ENCODE measurements around the gene ZNF468.
"Not testable (repeated sequence)": the region's sequence is repeated elsewhere in the genome, so short reads cannot be mapped to it uniquely, and the experiment has no call there.

ZNF468 gene

GRCh38 chr19:52889931-52890330, 32.5 kb upstream of the ZNF468 start:
- no peak for DNase-seq (ENCODE audit: insufficient read length, low spot score)
- FAIRE-seq: no peak
- no peak for TF ChIP-seq CTCF (IDR thresholded peaks at IDR 0.05; ENCODE audit: insufficient read depth, missing control alignments)

DNA sequence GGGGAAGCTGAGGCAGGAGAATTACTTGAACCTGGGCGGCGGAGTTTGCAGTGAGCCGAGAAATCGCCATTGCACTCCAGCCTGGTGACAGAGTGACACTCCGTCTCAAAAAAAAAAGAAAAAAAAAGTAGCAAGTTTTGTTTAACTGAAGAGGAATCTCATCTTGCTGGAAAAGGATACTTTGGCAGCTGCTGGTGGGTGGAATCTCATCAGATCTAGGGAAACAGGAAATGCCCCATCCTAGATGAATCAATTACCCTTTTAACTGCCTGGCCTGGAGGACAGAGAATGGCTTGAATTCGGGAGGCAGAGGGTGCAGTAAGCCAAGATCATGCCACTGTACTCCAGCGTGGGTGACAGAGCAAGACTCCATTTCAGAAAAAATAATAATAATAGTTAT, 31.7 kb upstream of the ZNF468 start:
- TF ChIP-seq CTCF (IDR thresholded peaks at IDR 0.05; ENCODE audit: insufficient read depth, missing control alignments): no peak
- no peak for FAIRE-seq
- no peak for DNase-seq (ENCODE audit: insufficient read length, low spot score)

- FAIRE-seq: no peak
- no peak for TF ChIP-seq CTCF (IDR thresholded peaks at IDR 0.05; ENCODE audit: insufficient read depth, missing control alignments)
These were observed 23.5 kb upstream of the ZNF468 start for GRCh38 chr19:52880895-52881389.

GRCh38 chr19:52872996-52873395, 15.6 kb upstream of the ZNF468 start:
- FAIRE-seq; DNase-seq (ENCODE audit: insufficient read length, low spot score): not testable (repeated sequence)

More at GRCh38 chr19:52880895-52881389, 23.5 kb upstream of the ZNF468 start:
- DNase-seq (ENCODE audit: insufficient read length, low spot score): no peak

- no peak for TF ChIP-seq CTCF (IDR thresholded peaks at IDR 0.05; ENCODE audit: insufficient read depth, missing control alignments)
- no peak for FAIRE-seq
- DNase-seq (ENCODE audit: insufficient read length, low spot score): no peak
These were observed 14.0 kb upstream of the ZNF468 start for GRCh38 chr19:52871466-52871865.

GRCh38 chr19:52868031-52868430, 10.6 kb upstream of the ZNF468 start:
- not testable (repeated sequence) for DNase-seq (ENCODE audit: insufficient read length, low spot score); FAIRE-seq

- not testable (repeated sequence) for DNase-seq (ENCODE audit: insufficient read length, low spot score); FAIRE-seq
These were observed 660 bp downstream of the ZNF468 start for GRCh38 chr19:52856540-52857377.

DNA sequence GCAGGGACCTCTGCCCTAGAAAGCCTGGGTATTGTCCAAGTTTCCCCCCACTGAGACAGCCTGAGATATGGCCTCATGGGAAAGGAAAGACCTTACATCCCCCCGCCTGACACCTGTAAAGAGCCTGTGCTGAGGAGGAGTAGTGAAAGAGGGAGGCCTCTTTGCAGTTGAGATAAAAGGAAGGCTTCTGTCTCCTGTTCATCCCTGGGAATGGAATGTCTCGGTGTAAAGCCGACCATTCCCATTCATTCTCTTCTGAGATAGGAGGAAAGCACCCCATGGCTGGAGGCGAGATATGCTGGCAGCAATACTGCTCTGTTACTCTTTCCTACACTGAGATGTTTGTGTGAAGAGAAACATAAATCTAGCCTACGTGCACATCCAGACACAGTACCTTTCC, 10.1 kb downstream of the ZNF468 start:
- FAIRE-seq: not testable (repeated sequence)

DNA sequence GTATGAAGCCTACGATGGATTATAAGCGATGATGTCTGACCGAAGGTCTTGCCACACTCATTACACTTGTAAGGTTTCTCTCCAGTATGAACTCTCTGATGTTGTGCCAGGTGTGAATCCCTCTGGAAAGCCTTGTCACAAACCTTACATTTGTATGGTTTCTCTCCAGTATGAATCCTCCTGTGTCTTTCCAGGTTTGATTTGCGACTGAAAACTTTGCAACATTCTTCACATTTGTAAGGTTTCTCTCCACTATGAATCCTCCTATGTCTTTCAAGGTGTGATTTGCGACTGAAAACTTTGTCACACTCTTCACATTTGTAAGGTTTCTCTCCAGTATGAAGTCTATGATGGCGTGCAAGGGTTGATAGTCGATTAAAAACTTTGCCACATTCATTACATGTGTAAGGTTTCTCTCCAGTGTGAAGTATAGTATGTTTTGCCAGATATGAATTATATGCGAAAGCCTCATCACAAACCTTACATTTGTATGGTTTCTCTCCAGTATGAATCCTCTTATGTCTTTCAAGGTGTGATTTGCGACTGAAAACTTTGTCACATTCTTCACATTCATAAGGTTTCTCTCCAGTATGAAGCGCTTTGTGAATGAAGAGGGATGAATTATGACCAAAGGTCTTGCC, 16.5 kb downstream of the ZNF468 start:
- not testable (repeated sequence) for FAIRE-seq; DNase-seq (ENCODE audit: insufficient read length, low spot score)

More for the DNA sequence above, 10.1 kb downstream of the ZNF468 start:
- DNase-seq (ENCODE audit: insufficient read length, low spot score): not testable (repeated sequence)

DNA sequence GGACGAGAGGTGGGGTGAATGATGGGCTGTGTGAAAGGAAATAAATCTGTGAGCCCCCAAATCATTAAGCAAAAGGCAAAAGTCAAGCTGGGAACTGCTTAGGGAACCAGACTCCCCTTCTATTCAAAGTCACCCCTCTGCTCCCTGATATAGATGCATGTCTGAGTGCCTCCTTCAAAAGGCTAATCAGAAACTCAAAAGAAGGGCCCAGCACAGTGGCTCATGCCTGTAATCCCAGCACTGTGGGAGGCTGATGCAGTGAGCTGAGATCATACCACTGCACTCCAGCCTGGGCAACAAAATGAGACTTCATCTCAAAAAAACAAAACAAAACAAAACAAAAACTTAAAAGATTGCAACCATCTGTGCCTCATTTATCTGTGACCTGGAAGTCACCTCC, 23.1 kb downstream of the ZNF468 start:
- DNase-seq (ENCODE audit: insufficient read length, low spot score); FAIRE-seq: not testable (repeated sequence)

DNA sequence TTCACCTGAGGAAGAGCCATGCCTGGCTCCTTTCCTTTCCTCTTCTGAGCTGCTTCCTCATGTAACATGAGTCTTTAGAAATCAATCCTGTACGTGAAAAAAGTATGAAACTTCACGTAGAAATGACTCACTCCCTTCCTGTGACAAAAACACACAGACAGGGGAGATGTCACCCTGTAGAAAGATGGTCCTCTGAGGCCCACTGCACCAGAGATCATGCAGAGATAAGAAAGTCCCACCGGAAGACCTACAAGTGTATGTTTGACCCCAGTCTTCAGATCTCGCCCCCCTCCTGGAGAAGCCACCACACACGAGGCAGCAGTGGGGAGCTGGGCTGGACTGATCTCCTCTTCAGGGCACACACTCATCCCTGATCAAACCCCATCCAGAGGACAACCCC, 23.9 kb downstream of the ZNF468 start:
- not testable (repeated sequence) for DNase-seq (ENCODE audit: insufficient read length, low spot score); FAIRE-seq

- DNase-seq (ENCODE audit: insufficient read length, low spot score); FAIRE-seq: not testable (repeated sequence)
These were observed 27.6 kb downstream of the ZNF468 start for GRCh38 chr19:52829866-52830265.

All from D721Med (cell line).